ENCODE results near the gene CXCL16.
"Not testable (repeated sequence)": the region's sequence is repeated elsewhere in the genome, so short reads cannot be mapped to it uniquely, and the experiment has no call there.

CXCL16 gene

GRCh38 chr17:4720787-4721186, 18.9 kb downstream of the CXCL16 start:
- DNase-seq: no peak

- no peak for DNase-seq
These were observed 20.0 kb downstream of the CXCL16 start for GRCh38 chr17:4719684-4720221.

GRCh38 chr17:4719146-4719545, 20.6 kb downstream of the CXCL16 start:
- DNase-seq: no peak

GRCh38 chr17:4718276-4718675, 21.5 kb downstream of the CXCL16 start:
- no peak for DNase-seq

GRCh38 chr17:4717791-4718190, 21.9 kb downstream of the CXCL16 start:
- DNase-seq: no peak

GRCh38 chr17:4716081-4716480, 23.6 kb downstream of the CXCL16 start:
- no peak for DNase-seq

- DNase-seq: peak; percentile 71
These were observed 24.5 kb downstream of the CXCL16 start for GRCh38 chr17:4715063-4715744.

- DNase-seq: not testable (repeated sequence)
These were observed 25.2 kb downstream of the CXCL16 start for GRCh38 chr17:4714340-4715062.

- DNase-seq: no peak
These were observed 27.2 kb downstream of the CXCL16 start for GRCh38 chr17:4712526-4712925.

- DNase-seq: no peak
These were observed 28.0 kb downstream of the CXCL16 start for GRCh38 chr17:4711661-4712181.

- peak; percentile 62 for DNase-seq
These were observed 28.8 kb downstream of the CXCL16 start for GRCh38 chr17:4710693-4711634.

GRCh38 chr17:4709794-4710692, 29.7 kb downstream of the CXCL16 start, which contains the start of gene ARRB2:
TSS of gene ARRB2 (plus strand) at chr17:4710632. CDS start at chr17:4710722, 90 bp downstream.
- peak; percentile 98 for DNase-seq

- peak; percentile 81 for DNase-seq
These were observed 31.3 kb downstream of the CXCL16 start for GRCh38 chr17:4708436-4708835.

GRCh38 chr17:4706121-4706520, 33.6 kb downstream of the CXCL16 start:
- no peak for DNase-seq

- DNase-seq: no peak
These were observed 34.7 kb downstream of the CXCL16 start for GRCh38 chr17:4704991-4705390.

GRCh38 chr17:4704574-4704907, 35.2 kb downstream of the CXCL16 start:
- not testable (repeated sequence) for DNase-seq

- DNase-seq: no peak
These were observed 36.4 kb downstream of the CXCL16 start for GRCh38 chr17:4703330-4703691.

GRCh38 chr17:4701116-4701515, 38.6 kb downstream of the CXCL16 start:
- DNase-seq: no peak

- not testable (repeated sequence) for DNase-seq
These were observed 40.2 kb downstream of the CXCL16 start for GRCh38 chr17:4699401-4700056.

GRCh38 chr17:4696437-4696805, 43.3 kb downstream of the CXCL16 start:
- DNase-seq: peak; percentile 78

GRCh38 chr17:4693416-4693815, 46.3 kb downstream of the CXCL16 start:
- no peak for DNase-seq

All from CD4-positive, alpha-beta T cell treated with Interleukin-17A for 1 hour (primary cell).